Hepatocyte (in vitro differentiated cells): Measurements from ENCODE around the gene SBNO1. TPM values are rescaled to one million over a fixed set of nuclear protein-coding genes. Genes with fewer than 3 reads are reported as not detected.

Experiments used
- DNase-seq: peaks from one replicate; pipeline ENCODE4 v3.0.0-alpha.2; 2016; ENCODE audit warnings: low spot score
- H2AFZ ChIP-seq: fragments of 200-600 bp; sonication (generic); 2 replicates; pipeline ENCODE4 v1.6.0; 2016; ENCODE audit warnings: antibody characterized with exemption, mild to moderate bottlenecking
- H3K27ac ChIP-seq: fragments of 200-600 bp; sonication (generic); 2 replicates; pipeline ENCODE4 v1.5.1; 2016; ENCODE audit warnings: mild to moderate bottlenecking
- H3K27me3 ChIP-seq: fragments of 200-600 bp; sonication (generic); 2 replicates; pipeline ENCODE4 v1.6.1; 2016
- H3K36me3 ChIP-seq: fragments of 200-600 bp; sonication (generic); replicated peaks from 2 replicates; pipeline ENCODE4 v1.5.1; 2016; ENCODE audit warnings: low read depth; ENCODE audit not compliant: insufficient read depth
- H3K4me1 ChIP-seq: fragments of 200-600 bp; sonication (generic); 2 replicates; pipeline ENCODE4 v1.5.1; 2016; ENCODE audit warnings: mild to moderate bottlenecking, moderate library complexity; ENCODE audit not compliant: insufficient read depth
- H3K4me2 ChIP-seq: fragments of 200-600 bp; sonication (generic); 2 replicates; pipeline ENCODE4 v1.6.0; 2016
- H3K4me3 ChIP-seq: fragments of 200-600 bp; sonication (generic); 2 replicates; pipeline ENCODE4 v1.5.1; 2016; ENCODE audit warnings: mild to moderate bottlenecking
- H3K79me2 ChIP-seq: fragments of 200-600 bp; sonication (generic); 2 replicates; pipeline ENCODE4 v1.6.0; 2017; ENCODE audit warnings: mild to moderate bottlenecking
- H3K9me2 ChIP-seq: fragments of 200-600 bp; sonication (generic); replicated peaks from 2 replicates; pipeline ENCODE4 v1.6.0; 2017; ENCODE audit warnings: mild to moderate bottlenecking; ENCODE audit not compliant: insufficient read depth
- H3K9me3 ChIP-seq: fragments of 200-600 bp; sonication (generic); 2 replicates; pipeline ENCODE4 v1.5.1; 2016; ENCODE audit warnings: low read depth, mild to moderate bottlenecking
- H4K20me1 ChIP-seq: fragments of 200-600 bp; sonication (generic); 2 replicates; pipeline ENCODE4 v1.6.0; 2016; ENCODE audit warnings: mild to moderate bottlenecking; ENCODE audit not compliant: insufficient read depth, poor library complexity, severe bottlenecking
- CTCF ChIP-seq: fragments of 200-600 bp; sonication (generic); IDR thresholded peaks from 2 replicates; pipeline ENCODE4 v1.5.1; 2016; ENCODE audit warnings: antibody characterized with exemption, mild to moderate bottlenecking; ENCODE audit not compliant: poor library complexity
- EZH2 ChIP-seq: fragments of 200-600 bp; sonication (generic); IDR thresholded peaks from 2 replicates; pipeline ENCODE4 v1.6.1; 2016; ENCODE audit warnings: antibody characterized with exemption, mild to moderate bottlenecking, borderline replicate concordance
- EZH2phosphoT487 ChIP-seq: fragments of 200-600 bp; sonication (generic); IDR thresholded peaks from one replicate; pipeline ENCODE4 v1.6.1; 2018; ENCODE audit warnings: antibody characterized with exemption, mild to moderate bottlenecking, low read depth, moderate library complexity; ENCODE audit not compliant: unreplicated experiment, severe bottlenecking
- WGBS: methylation state at CpG from one replicate; pipeline ENCODE4 v1.1.6; 2016; ENCODE audit warnings: low lambda C conversion rate; ENCODE audit errors: missing lambda C conversion rate; 5-methylcytosine and 5-hydroxymethylcytosine counted together
- polyA plus RNA-seq: library from polyadenylated mRNA; unstranded; fragments of >200 nt; fragmentation: Nextera tagmentation; extraction: Ambion mirVana; gene quantifications from 2 replicates; pipeline ENCODE4 v1.2.1, GENCODE V29; 2016
- total RNA-seq: library from RNA; depleted of rRNA; stranded (reverse); fragments of >200 nt; gene quantifications from 2 replicates; pipeline ENCODE4 v1.2.3, GENCODE V29; 2014

Gene SBNO1
- total and polyA plus RNA-seq, 2 experiments from 2014 or later, result 13.4 to 28.9 TPM

GRCh38 chr12:123363390-123363739 is 1.3 kb downstream of the SBNO1 start:
- peaks cover 62% of the 10 kb centered on the region for H3K79me2 ChIP-seq
- WGBS, result 4% methylated on average over 9 of the region's 9 CpGs
- no peaks in the 10 kb centered on the region for H3K27me3 ChIP-seq
- peaks cover 55% of the 10 kb centered on the region for H4K20me1 ChIP-seq
- H3K27ac ChIP-seq, result peak overlapping the region; percentile 99
- H3K4me1 ChIP-seq, result peaks cover 14% of the 10 kb centered on the region
- peak overlapping the region; percentile 18 for H2AFZ ChIP-seq
- H3K36me3 ChIP-seq, result no peaks in the 10 kb centered on the region
- peak; percentile 29 for DNase-seq
- no peaks in the 10 kb centered on the region for H3K9me2 ChIP-seq
- no peaks in the 10 kb centered on the region for H3K9me3 ChIP-seq
- peak overlapping the region; percentile 98 for H3K4me3 ChIP-seq
- H3K4me2 ChIP-seq, result peak overlapping the region; percentile 92
- TF ChIP-seq CTCF, result no peak
- no peak for TF ChIP-seq EZH2
- no peak for TF ChIP-seq EZH2phosphoT487

- TF ChIP-seq EZH2 (no peak), CTCF (no peak), EZH2phosphoT487 (no peak)
- DNase-seq, result no peak
- no peaks in the 10 kb centered on the region for H3K36me3 ChIP-seq
- no peak overlapping the region for H3K27ac ChIP-seq
- H3K9me3 ChIP-seq, result no peaks in the 10 kb centered on the region
- peaks cover 7% of the 10 kb centered on the region for H3K4me1 ChIP-seq
- no peak overlapping the region for H3K4me3 ChIP-seq
- no peak overlapping the region for H3K4me2 ChIP-seq
- H2AFZ ChIP-seq, result no peak overlapping the region
- no peaks in the 10 kb centered on the region for H3K9me2 ChIP-seq
- H3K27me3 ChIP-seq, result no peaks in the 10 kb centered on the region
- H4K20me1 ChIP-seq, result peaks cover 92% of the 10 kb centered on the region
- WGBS, result 100% methylated on average over 1 of the region's 1 CpG
- peaks cover 100% of the 10 kb centered on the region for H3K79me2 ChIP-seq
Observed at GRCh38 chr12:123358035-123358434, 6.6 kb downstream of the SBNO1 start.

- no peak for DNase-seq
- Histone ChIP-seq H3K9me2 (no peaks in the 10 kb centered on the region), H3K4me2 (no peak overlapping the region), H3K4me1 (no peaks in the 10 kb centered on the region), H3K27ac (no peak overlapping the region), H2AFZ (no peak overlapping the region), H3K9me3 (no peaks in the 10 kb centered on the region), H4K20me1 (peaks cover 93% of the 10 kb centered on the region), H3K27me3 (no peaks in the 10 kb centered on the region), H3K79me2 (peaks cover 100% of the 10 kb centered on the region), H3K4me3 (no peak overlapping the region), H3K36me3 (no peaks in the 10 kb centered on the region)
- WGBS, result 82% methylated on average over 7 of the region's 7 CpGs
- TF ChIP-seq EZH2phosphoT487, result no peak
- TF ChIP-seq EZH2, result no peak
- no peak for TF ChIP-seq CTCF
Observed at GRCh38 chr12:123356159-123356670, 8.4 kb downstream of the SBNO1 start.
